Mesendoderm (in vitro differentiated cells): ENCODE results near the gene DMRT3.
"Not testable (repeated sequence)": the region's sequence is repeated elsewhere in the genome, so short reads cannot be mapped to it uniquely, and the experiment has no call there.

ENCODE experiments used
- DNase-seq: peaks from one replicate; pipeline ENCODE4 v3.0.0; 2013
- H2AK5ac ChIP-seq: 2 replicates; pipeline ENCODE4 v1.6.1; 2013; ENCODE audit warnings: low read length, inconsistent platforms
- H2BK120ac ChIP-seq: 2 replicates; pipeline ENCODE4 v1.6.1; 2013; ENCODE audit warnings: low read depth, mild to moderate bottlenecking, low read length, moderate library complexity, mixed read lengths
- H2BK15ac ChIP-seq: replicated peaks from 2 replicates; pipeline ENCODE4 v1.6.1; 2013; ENCODE audit warnings: low read depth, mild to moderate bottlenecking, moderate library complexity
- H2BK5ac ChIP-seq: 2 replicates; pipeline ENCODE4 v1.6.1; 2013; ENCODE audit warnings: low read length, inconsistent platforms
- H3K18ac ChIP-seq: 2 replicates; pipeline ENCODE4 v1.6.1; 2013; ENCODE audit warnings: mild to moderate bottlenecking, low read length, mixed read lengths
- H3K23ac ChIP-seq: one replicate; pipeline ENCODE4 v1.6.1; 2013; ENCODE audit warnings: low read length
- H3K27ac ChIP-seq: 2 replicates; pipeline ENCODE4 v1.5.1; 2013; ENCODE audit warnings: low read depth, mild to moderate bottlenecking, inconsistent platforms, low read length, moderate library complexity
- H3K27me3 ChIP-seq: 2 replicates; pipeline ENCODE4 v1.6.1; 2013; ENCODE audit warnings: low read length, control low read depth, mild to moderate bottlenecking, inconsistent platforms; ENCODE audit not compliant: insufficient read depth, poor library complexity
- H3K36me3 ChIP-seq: 2 replicates; pipeline ENCODE4 v1.6.1; 2013; ENCODE audit warnings: low read length, inconsistent platforms; ENCODE audit not compliant: control insufficient read depth, insufficient read depth
- H3K4ac ChIP-seq: one replicate; pipeline ENCODE4 v1.6.1; 2013; ENCODE audit warnings: low read depth, mild to moderate bottlenecking, low read length, moderate library complexity
- H3K4me1 ChIP-seq: 2 replicates; pipeline ENCODE4 v1.6.1; 2013; ENCODE audit warnings: low read depth, low read length, inconsistent platforms; ENCODE audit not compliant: control insufficient read depth
- H3K4me2 ChIP-seq: 2 replicates; pipeline ENCODE4 v1.6.1; 2013; ENCODE audit warnings: low read length
- H3K4me3 ChIP-seq: 2 replicates; pipeline ENCODE4 v1.5.1; 2013; ENCODE audit warnings: mild to moderate bottlenecking, low read length
- H3K56ac ChIP-seq: one replicate; pipeline ENCODE4 v1.6.1; 2013; ENCODE audit warnings: low read length
- H3K79me1 ChIP-seq: 2 replicates; pipeline ENCODE4 v1.6.1; 2013; ENCODE audit warnings: low read length, inconsistent platforms
- H3K79me2 ChIP-seq: 2 replicates; pipeline ENCODE4 v1.6.1; 2013; ENCODE audit warnings: mild to moderate bottlenecking, low read length; ENCODE audit not compliant: control insufficient read depth, insufficient read depth
- H3K9ac ChIP-seq: 2 replicates; pipeline ENCODE4 v1.6.1; 2013; ENCODE audit warnings: low read length, inconsistent platforms
- H4K5ac ChIP-seq: one replicate; pipeline ENCODE4 v1.6.1; 2013; ENCODE audit warnings: low read length
- H4K8ac ChIP-seq: one replicate; pipeline ENCODE4 v1.6.1; 2013; ENCODE audit warnings: low read depth, mild to moderate bottlenecking, control low read depth, low read length, moderate library complexity
- WGBS: extraction: QIAGEN DNeasy Blood & Tissue Kit; methylation state at CpG from one replicate; pipeline ENCODE4 v1.1.7; 2013; ENCODE audit warnings: low lambda C conversion rate, missing lambda C conversion rate; ENCODE audit not compliant: insufficient coverage; ENCODE audit errors: extremely low coverage; 5-methylcytosine and 5-hydroxymethylcytosine counted together

Gene DMRT3

GRCh38 chr9:982394-983230 lies 6.2 kb downstream of the DMRT3 start:
- Histone ChIP-seq H3K27me3 (peaks cover 49% of the 10 kb centered on the region), H3K4me1 (no peaks in the 10 kb centered on the region), H3K79me2 (no peaks in the 10 kb centered on the region), H3K36me3 (no peaks in the 10 kb centered on the region), H3K23ac (no peak overlapping the region), H4K8ac (no peak overlapping the region), H3K56ac (no peak overlapping the region), H3K18ac (no peak overlapping the region), H2BK15ac (no peak overlapping the region), H3K4me2 (no peak overlapping the region), H4K5ac (no peak overlapping the region), H3K27ac (no peak overlapping the region), H2BK5ac (no peak overlapping the region), H3K79me1 (no peaks in the 10 kb centered on the region), H3K4ac (no peak overlapping the region), H2AK5ac (no peak overlapping the region), H3K4me3 (no peak overlapping the region), H3K9ac (no peak overlapping the region), H2BK120ac (no peak overlapping the region)
- peak; percentile 39 for DNase-seq
- WGBS = no CpG with 5 or more reads among the region's 15 CpGs

GRCh38 chr9:994005-994404 lies 17.6 kb downstream of the DMRT3 start:
- no peak overlapping the region for H3K23ac ChIP-seq
- DNase-seq = no peak
- H2BK120ac ChIP-seq = no peak overlapping the region
- H3K4me3 ChIP-seq = no peak overlapping the region
- H2BK5ac ChIP-seq = no peak overlapping the region
- no peaks in the 10 kb centered on the region for H3K27me3 ChIP-seq
- H3K9ac ChIP-seq = no peak overlapping the region
- no peak overlapping the region for H2AK5ac ChIP-seq
- no peak overlapping the region for H3K56ac ChIP-seq
- H3K79me2 ChIP-seq = no peaks in the 10 kb centered on the region
- H3K4ac ChIP-seq = no peak overlapping the region
- H4K8ac ChIP-seq = no peak overlapping the region
- no peak overlapping the region for H2BK15ac ChIP-seq
- no peak overlapping the region for H3K27ac ChIP-seq
- no peaks in the 10 kb centered on the region for H3K79me1 ChIP-seq
- H3K4me2 ChIP-seq = no peak overlapping the region
- H3K36me3 ChIP-seq = no peaks in the 10 kb centered on the region
- H3K18ac ChIP-seq = no peak overlapping the region
- no peak overlapping the region for H4K5ac ChIP-seq
- no peaks in the 10 kb centered on the region for H3K4me1 ChIP-seq
- no CpG with 5 or more reads among the region's 4 CpGs for WGBS

GRCh38 chr9:995192-995591 lies 18.7 kb downstream of the DMRT3 start:
- H3K4me3 ChIP-seq = no peak overlapping the region
- DNase-seq = no peak
- no CpG with 5 or more reads among the region's 4 CpGs for WGBS
- H3K79me2 ChIP-seq = no peaks in the 10 kb centered on the region
- H3K27me3 ChIP-seq = no peaks in the 10 kb centered on the region
- no peak overlapping the region for H3K27ac ChIP-seq
- no peak overlapping the region for H2BK5ac ChIP-seq
- no peak overlapping the region for H3K4ac ChIP-seq
- H3K36me3 ChIP-seq = no peaks in the 10 kb centered on the region
- no peak overlapping the region for H3K56ac ChIP-seq
- H2BK120ac ChIP-seq = no peak overlapping the region
- no peak overlapping the region for H2AK5ac ChIP-seq
- H3K4me2 ChIP-seq = no peak overlapping the region
- no peak overlapping the region for H3K18ac ChIP-seq
- no peak overlapping the region for H4K8ac ChIP-seq
- H3K79me1 ChIP-seq = no peaks in the 10 kb centered on the region
- H4K5ac ChIP-seq = no peak overlapping the region
- H3K23ac ChIP-seq = no peak overlapping the region
- H3K4me1 ChIP-seq = no peaks in the 10 kb centered on the region
- no peak overlapping the region for H3K9ac ChIP-seq
- no peak overlapping the region for H2BK15ac ChIP-seq

- H3K4ac ChIP-seq = no peak overlapping the region
- H3K4me3 ChIP-seq = no peak overlapping the region
- no CpG with 5 or more reads among the region's 3 CpGs for WGBS
- H3K79me1 ChIP-seq = no peaks in the 10 kb centered on the region
- no peak overlapping the region for H4K8ac ChIP-seq
- no peak overlapping the region for H2AK5ac ChIP-seq
- no peak overlapping the region for H3K56ac ChIP-seq
- no peak overlapping the region for H4K5ac ChIP-seq
- no peak overlapping the region for H3K18ac ChIP-seq
- no peak overlapping the region for H2BK15ac ChIP-seq
- H3K9ac ChIP-seq = no peak overlapping the region
- H3K36me3 ChIP-seq = no peaks in the 10 kb centered on the region
- no peak overlapping the region for H2BK5ac ChIP-seq
- H3K4me2 ChIP-seq = no peak overlapping the region
- H3K27ac ChIP-seq = no peak overlapping the region
- no peak for DNase-seq
- H3K4me1 ChIP-seq = no peaks in the 10 kb centered on the region
- no peak overlapping the region for H2BK120ac ChIP-seq
- H3K27me3 ChIP-seq = no peaks in the 10 kb centered on the region
- H3K79me2 ChIP-seq = no peaks in the 10 kb centered on the region
- no peak overlapping the region for H3K23ac ChIP-seq
Observed at GRCh38 chr9:995781-996180, 19.3 kb downstream of the DMRT3 start.

- not testable (repeated sequence) for H3K9ac ChIP-seq, H3K79me2 ChIP-seq, H3K4me1 ChIP-seq, H2BK15ac ChIP-seq, H3K23ac ChIP-seq, H3K56ac ChIP-seq, H3K27ac ChIP-seq, H3K4ac ChIP-seq, H3K18ac ChIP-seq, H4K5ac ChIP-seq, H2BK5ac ChIP-seq, H3K4me2 ChIP-seq, H3K79me1 ChIP-seq, H2AK5ac ChIP-seq, H3K4me3 ChIP-seq, H2BK120ac ChIP-seq, H3K36me3 ChIP-seq, H4K8ac ChIP-seq, H3K27me3 ChIP-seq
- DNase-seq = peak; percentile 9
- no CpG with 5 or more reads among the region's 55 CpGs for WGBS
Observed at GRCh38 chr9:998299-999110, 22.1 kb downstream of the DMRT3 start.
